HG02884 (cell line): Measurements from ENCODE around the gene AGT.
"Not testable (repeated sequence)": the region's sequence is repeated elsewhere in the genome, so short reads cannot be mapped to it uniquely, and the experiment has no call there.

Experiments used
- ATAC-seq: cut with Tn5 transposase; IDR thresholded peaks from one replicate; pipeline ENCODE4 v1.9.1; 2021; ENCODE audit warnings: mild to moderate bottlenecking, moderate library complexity; ENCODE audit not compliant: unreplicated experiment

AGT gene

DNA sequence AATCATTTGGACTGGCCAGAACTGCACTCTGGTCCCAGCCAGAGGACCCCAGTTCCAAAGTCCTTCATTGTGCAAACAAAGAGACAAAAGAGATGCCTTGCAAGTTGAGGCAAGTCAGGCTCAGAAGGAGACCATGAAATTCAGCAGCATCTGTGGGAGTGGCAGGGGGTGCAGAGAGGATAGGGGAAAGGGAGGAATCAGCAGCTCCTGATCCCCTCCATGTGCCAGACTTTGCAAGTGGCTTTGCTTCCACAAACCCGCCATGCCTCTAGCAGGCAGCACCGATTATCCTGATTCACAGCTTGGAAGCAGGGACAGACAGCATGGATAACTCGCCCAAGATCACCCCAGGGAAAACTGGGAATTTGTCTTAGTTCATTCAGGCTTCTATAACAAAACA, 31.1 kb upstream of the AGT start:
- ATAC-seq = no peak

- no peak for ATAC-seq
Observed at GRCh38 chr1:230744382-230744781, 30.5 kb upstream of the AGT start.

DNA sequence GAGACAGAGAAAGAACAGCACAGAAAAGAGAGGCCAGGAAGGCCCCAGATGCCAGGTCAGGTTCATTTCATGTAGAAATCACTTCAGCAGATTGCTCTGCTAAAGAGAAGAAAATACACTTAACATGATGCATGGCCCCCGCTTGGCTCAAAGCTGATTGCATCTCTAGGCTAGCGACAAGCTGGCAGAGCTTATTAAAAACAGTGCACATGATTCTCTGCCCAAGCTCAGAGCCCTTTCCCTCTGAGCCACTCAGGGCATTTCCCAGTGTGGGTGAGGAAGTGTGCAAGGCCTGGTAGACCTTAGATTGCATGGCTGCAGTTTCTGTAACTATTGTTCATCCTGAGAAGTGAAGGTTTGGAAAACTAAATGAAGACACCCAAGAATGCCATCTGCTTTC, 30.0 kb upstream of the AGT start:
- no peak for ATAC-seq

DNA sequence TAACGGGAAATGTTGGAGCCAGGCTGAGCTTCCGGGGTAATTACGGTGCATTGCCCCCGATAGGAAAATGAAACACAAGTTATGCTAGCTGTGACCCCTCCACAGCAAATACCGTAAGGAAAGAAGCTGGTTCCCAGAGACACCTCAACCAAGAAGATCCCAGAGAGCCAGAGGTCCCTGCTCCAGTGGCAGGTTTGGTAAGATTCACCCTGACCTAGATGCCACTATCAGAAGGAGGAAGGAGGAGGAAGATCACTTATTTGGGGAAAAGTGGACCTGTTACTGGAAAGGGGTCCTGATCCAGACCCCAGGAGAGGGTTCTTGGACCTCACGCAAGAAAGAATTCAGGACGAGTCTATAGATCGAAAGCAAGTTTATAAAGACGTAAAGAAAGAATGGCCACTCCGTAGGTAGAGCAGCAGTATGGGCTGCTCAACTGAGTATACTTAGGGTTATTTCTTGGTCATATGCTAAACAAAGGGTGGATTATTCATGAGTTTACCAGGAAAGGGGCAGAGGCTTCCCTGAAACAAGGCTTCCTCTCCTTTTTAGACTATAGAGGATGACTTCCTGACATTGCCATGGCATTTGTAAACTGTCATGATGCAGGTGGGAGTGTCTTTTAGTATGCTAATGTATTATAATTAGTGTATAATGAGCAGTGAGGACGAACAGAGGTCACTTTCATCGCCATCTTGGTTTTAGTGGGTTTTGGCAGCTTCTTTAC, 25.8 kb upstream of the AGT start:
- ATAC-seq = no peak

GRCh38 chr1:230737622-230738262, 23.8 kb upstream of the AGT start:
- no peak for ATAC-seq

DNA sequence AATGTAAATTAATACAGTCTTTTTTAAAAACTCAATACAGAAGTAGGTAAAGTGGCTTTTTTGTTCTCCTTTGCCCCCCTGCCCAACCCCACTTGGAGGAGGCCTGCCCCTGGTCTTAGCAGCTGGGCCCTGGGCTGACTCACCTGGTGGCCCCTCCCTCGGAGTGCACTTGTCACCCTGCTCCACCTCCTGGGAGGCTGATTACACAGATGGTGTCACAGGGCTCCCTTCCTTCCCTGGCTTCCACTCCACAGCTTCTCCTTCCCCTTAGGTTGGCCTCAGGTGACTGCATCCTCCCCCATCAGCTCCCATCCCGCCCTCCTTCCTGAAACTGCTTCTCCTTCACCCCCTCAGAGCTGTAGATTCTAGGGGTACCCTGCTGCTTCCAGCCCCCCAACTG, 21.5 kb upstream of the AGT start:
- no peak for ATAC-seq

DNA sequence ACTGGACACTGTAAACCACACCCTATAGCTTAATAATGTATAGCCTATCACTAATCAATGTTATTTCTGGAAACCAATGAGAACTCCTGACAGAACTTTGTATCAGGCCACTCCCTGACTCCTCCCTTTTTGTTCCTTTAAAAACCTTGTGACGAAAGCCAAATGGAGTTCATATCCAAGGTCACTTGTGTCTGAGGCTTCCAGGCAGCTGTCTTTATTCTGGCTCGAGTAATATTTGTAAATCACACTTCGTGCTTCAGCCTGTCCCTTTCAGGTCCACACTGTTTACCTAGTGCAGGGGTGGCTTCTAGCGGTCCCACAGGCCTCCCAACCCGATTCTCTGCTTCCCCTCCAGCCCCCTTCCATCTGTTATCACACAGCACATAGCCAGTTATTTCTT, 17.1 kb upstream of the AGT start:
- no peak for ATAC-seq

GRCh38 chr1:230728710-230729392, 14.9 kb upstream of the AGT start:
- no peak for ATAC-seq

DNA sequence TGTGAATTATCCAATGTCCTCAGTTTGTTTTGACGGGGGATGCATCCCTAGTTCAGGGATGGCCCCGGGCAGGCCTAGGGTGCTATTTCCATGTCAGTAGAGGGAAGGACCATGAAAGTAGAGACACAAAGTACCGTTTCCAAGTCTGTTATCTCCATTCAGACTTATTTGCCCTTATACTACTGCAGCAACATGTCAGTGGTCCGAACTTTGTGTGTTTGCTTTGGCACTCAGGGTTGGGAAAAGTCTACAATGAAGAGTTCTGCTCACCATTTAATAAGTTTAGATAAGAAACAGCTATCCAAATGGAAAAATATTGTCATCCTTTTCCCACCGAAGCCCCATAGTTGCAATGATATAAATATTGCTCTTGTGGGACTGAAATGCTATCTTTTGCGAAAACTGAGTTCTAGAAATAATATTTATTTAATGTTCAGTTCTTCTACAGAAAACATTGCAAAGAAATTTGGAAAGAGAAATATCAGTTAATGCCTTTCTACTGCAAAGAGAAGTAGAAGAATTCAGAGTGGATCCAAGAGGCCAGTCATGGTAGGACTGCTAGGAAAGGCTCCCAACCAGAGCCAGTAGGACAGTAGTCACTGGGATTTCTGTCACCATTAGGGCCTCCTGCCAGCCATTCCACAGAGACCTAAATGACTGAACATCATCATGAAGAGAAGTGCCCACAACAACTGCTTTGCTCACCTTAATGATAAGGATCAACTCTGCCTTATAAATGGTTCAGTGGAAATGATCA, 11.5 kb upstream of the AGT start:
- ATAC-seq = no peak

DNA sequence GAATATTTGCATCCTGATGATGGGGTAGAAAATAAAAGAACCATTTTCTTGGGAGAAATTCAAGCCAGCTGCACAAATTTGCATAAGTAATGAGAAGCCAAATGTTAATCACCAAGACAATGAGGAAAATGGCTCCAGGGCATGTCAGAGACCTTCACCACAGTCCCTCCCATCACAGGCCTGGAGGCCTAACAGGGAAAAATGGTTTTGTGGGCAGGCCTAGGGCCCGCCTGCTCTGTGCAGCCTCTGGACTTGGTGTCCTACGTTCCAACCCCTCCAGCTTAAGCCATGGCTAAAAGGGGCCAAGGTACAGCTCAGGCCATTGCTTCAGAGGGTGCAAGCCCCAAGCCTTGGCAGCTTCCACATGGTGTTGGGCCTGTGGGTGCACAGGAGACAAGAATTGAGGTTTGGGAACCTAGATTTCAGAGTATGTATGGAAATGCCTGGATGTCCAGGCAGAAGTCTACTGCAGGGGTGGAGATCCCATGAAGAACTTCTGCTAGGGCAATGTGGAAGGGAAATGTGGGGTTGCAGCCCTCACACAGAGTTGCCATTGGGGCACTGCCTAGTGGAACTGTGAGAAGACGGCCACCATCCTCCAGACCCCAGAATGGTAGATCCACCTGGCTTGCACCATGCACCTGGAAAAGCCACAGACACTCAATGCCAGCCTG, 8.1 kb upstream of the AGT start:
- not testable (repeated sequence) for ATAC-seq

DNA sequence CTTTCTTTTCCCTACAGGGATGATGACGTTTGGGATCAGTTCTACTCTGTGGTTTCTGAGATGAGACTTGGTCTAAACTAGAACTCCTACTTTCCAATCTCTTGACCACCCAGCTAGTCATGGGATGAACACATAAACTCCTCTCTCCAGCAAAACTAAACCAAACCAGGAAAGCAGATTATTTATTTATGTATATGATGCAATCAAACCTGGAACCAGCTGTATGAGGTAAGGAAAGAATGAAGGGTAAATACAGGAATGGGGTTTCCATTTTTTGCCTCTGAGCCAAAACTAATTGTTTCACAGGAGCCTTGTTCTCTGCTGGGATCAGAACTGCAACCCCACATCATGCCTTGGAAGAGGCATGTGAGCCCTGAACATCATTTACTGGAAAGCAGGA, 3.3 kb upstream of the AGT start:
- no peak for ATAC-seq

GRCh38 chr1:230716453-230716852, 2.5 kb upstream of the AGT start:
- ATAC-seq = not testable (repeated sequence)

DNA sequence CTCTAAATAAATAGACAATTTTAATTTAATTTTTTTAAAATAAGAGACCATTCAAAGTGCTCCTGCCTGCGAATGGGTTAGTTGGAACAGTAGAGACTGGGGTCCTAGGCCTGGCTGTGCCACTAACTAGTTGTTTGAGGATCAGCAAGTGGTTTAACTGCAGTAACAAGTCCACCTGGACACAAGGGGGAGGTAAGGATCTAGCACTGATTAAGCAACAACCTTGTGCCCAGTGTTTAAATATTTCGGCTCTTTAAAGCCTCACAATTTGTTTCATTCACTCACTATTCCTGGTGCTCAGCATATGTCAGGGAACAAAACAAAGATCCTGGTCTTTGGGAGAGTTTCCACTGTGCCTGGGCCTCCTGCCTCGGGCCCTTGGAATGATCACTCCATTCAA, 1.6 kb upstream of the AGT start:
- no peak for ATAC-seq

GRCh38 chr1:230713547-230713914, 391 bp downstream of the AGT start:
- ATAC-seq = no peak

- ATAC-seq = no peak
Observed at GRCh38 chr1:230713138-230713537, 784 bp downstream of the AGT start.

DNA sequence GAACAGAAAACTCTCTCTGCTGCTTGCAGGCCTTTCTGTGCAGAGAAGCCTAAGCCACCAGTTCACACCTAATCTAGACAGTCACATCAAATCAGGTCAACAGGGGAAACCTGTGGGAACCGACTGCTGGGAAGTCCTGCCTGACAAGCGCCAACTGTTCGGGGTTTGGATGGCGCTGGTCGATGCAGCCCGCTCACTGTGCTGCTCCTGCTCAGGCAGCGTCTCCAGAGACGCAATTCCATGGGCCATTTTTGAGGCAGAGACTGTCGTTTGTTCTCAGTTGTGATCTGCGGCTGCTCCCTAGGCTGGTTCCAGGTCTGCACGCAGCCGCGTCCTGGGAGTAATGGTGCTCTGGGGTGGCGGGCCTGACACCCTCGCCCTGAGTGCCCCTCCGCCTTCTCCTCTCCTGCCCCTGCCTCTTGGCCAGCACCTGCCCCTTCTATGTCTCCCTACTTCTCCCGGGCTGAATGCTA, 1.4 kb downstream of the AGT start:
- no peak for ATAC-seq

GRCh38 chr1:230711245-230711644, 2.7 kb downstream of the AGT start:
- no peak for ATAC-seq

GRCh38 chr1:230710543-230710904, 3.4 kb downstream of the AGT start:
- no peak for ATAC-seq

GRCh38 chr1:230709619-230710542, 4.0 kb downstream of the AGT start:
- no peak for ATAC-seq
